ENCODE measurements around the gene TMEM178B.
"Not testable (repeated sequence)": the region's sequence is repeated elsewhere in the genome, so short reads cannot be mapped to it uniquely, and the experiment has no call there.

TMEM178B gene

DNA sequence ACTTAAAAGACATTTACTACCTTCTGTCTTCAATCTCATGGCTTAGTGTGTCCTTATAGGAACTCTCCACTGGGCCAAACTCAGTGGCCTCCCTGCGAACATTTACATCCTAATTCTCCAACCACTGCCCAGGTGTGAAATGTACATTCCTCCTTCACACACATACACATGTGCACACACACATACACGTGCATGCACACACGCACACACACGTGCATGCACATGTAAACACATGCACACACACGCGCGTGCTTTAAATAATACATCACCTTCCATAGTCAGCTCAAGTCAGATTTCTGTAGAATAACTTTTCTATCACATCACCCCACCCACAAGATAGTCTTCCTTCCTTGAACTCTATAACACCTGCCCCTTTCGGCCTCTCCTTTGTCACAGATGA lies 216.5 kb downstream of the TMEM178B start:
- DNase-seq: no peak
- intact Hi-C loops (cut with DNase I): no loop called here

DNA sequence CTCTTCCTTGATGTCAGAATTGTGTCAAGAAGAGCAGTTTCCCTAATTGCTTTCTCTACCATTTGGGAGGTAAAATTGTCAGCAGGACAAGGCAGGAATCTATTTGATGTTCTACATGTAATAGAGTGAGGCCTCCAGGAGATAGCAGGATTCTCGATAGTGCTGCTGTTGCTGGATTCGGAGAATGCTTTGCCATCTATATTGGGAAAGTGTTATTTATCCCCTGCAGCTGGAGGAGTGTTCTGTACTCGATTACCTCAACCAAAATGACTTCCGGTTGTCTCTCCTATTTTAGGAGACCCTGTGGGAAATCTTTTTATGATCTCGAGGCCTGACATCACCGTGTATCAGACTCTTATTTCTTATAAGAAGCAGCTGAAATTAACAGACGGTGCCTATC lies 217.1 kb downstream of the TMEM178B start:
- intact Hi-C loops (cut with DNase I): no loop called here

DNA sequence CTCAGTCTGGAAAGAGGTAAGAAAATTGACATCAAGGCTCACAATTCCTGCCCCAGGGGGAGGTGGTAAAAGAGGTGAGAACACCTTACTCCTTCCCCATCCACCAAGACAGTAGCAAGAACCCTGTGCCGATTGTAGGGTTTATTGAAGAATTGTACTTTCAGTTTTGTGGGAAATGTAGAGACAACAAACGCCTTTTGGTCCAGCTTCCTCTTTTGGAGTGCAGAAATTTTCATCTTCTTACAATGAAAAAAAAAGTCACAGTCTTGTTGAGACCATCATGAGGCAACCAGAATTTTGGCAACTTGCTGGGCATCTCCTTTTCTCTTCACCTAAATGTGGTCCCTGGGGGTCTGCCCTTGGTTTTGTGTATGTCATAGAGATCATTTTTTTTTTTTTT lies 217.7 kb downstream of the TMEM178B start:
- intact Hi-C loops (cut with DNase I): no loop called here
- DNase-seq: no peak

More for the DNA sequence above, 217.1 kb downstream of the TMEM178B start:
- DNase-seq: no peak

- intact Hi-C loops (cut with DNase I): no loop called here
- DNase-seq: no peak
These were observed 220.4 kb downstream of the TMEM178B start for GRCh38 chr7:141294143-141294829.

DNA sequence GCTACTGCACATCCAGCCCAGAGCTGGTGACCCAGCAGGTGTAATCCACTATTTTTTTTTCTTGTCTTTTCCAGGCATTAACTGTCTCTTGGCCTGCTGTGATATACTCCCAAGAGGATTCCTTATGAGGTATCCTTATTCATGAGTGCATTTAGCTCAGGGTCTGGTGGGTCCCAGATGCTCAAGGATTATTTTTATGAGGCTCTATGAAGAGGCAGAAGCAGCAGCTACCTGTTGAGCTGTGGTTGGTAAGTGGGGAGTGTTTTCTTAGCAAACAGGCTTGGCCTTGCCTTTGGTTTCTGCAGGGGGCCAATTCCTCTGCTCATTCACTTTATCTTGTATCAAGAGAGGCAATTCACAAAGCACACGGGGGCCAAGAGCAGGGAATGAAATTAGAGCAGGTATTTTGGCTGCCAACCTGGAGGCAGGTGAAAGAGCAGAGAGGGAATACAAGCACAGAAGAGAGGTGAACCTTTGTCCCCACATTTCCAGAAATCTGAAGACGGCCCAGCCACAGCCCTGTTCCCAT lies 221.6 kb downstream of the TMEM178B start:
- DNase-seq: no peak
- intact Hi-C loops (cut with DNase I): no loop called here

DNA sequence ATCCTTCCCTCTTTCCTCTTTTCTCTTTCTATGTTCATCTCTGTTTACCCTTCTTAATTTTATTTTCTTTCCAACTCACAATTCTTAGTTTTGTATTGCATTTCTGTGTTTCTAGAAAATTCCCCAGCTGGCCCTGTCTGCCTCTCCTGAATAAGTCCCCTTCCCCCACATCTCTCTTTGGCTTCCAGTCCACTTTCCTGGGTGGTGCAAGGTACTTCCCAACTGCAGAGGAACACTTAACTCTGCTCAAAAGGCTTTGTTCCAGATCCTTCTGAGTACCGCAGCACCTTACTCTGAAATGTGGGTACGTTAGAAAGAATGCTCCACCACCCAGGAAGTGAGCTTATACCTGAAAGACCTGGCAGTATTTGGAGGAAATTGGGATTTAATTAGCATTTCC lies 227.0 kb downstream of the TMEM178B start:
- intact Hi-C loops (cut with DNase I): no loop called here

GRCh38 chr7:141301544-141301943 lies 227.7 kb downstream of the TMEM178B start:
- intact Hi-C loops (cut with DNase I): no loop called here
- DNase-seq: peak in 7 of 10 donors; percentile 12 to 85 (median 37)

More for the DNA sequence above, 227.0 kb downstream of the TMEM178B start:
- DNase-seq: no peak

GRCh38 chr7:141302617-141303016 lies 228.8 kb downstream of the TMEM178B start:
- no peak for DNase-seq

DNA sequence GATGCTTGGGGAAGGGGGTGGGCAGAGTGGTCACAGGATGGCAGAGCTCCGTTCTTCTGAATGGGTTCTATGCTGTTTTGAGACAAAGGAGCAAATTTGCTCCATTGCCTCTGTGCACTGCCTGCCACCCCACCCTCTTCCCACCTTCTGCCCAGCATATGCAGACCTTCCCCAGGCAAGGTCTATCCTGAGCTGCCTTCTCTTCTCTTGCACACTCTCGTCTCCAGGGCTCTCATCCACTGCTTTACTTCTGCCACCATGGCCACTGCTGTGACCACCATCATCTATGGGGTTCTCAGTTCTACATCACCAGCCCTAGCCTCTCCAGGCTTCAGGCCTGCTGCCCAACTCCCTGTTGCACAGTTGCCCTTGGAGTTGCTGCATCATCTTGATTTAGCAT lies 230.4 kb downstream of the TMEM178B start:
- intact Hi-C loops (cut with DNase I): no loop called here
- DNase-seq: no peak

More at GRCh38 chr7:141302617-141303016, 228.8 kb downstream of the TMEM178B start:
- intact Hi-C loops (cut with DNase I): no loop called here

GRCh38 chr7:141306081-141306480 lies 232.2 kb downstream of the TMEM178B start:
- intact Hi-C loops (cut with DNase I): no loop called here
- DNase-seq: no peak

GRCh38 chr7:141312395-141312794 lies 238.5 kb downstream of the TMEM178B start:
- intact Hi-C loops (cut with DNase I): no loop called here
- no peak for DNase-seq

DNA sequence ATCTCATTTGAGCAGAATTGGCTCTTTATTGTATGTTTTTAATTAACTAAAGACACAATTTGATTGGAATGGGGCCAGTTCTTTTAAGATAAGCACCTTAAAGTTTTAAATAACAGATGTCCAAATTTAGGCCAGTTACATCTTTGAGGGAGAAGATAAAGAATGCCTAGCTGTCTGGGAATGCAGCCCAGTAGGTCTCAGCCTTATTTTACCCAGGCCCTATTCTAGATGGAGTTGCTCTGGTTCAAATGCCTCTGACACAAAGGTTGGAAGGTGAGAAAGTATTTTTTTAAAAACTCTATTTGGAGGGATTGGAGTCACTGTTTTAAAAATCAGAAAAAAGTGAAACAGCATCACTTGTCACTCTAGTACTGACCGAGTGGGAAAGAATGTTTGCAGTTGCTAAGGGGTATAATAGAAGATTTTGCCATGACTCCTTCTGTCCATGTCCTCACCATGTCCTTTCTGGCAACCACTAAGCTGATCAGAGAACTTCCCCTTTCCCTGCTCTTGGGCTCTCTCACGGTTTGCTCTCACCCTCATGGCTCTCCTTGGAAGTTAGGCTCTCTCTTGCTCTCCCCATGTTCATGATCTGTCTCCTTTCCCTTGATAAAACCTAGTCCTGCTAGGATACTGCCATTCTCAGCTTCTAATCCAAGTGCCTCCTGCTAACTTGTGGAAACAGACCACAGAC lies 239.1 kb downstream of the TMEM178B start:
- no peak for DNase-seq
- intact Hi-C loops (cut with DNase I): no loop called here

DNA sequence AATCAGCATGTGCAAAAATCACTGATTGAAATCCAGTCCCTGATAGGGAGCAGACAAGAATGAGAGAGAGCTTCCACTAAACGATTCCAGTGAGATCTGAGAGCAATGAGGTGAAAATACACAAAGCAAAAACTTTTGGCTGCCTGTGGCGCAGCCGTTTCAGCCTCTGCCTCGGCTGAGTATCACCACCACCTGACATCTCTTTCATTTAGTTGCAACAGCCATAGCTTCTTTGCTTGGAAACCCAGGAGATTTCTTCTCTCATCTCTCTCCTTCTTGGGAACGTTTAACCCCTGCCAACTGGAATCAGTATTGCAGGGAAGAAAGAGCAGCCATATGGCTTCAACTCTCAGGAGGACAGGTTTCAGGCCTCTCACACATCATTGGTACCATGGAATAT lies 240.0 kb downstream of the TMEM178B start:
- intact Hi-C loops (cut with DNase I): no loop called here
- no peak for DNase-seq

DNA sequence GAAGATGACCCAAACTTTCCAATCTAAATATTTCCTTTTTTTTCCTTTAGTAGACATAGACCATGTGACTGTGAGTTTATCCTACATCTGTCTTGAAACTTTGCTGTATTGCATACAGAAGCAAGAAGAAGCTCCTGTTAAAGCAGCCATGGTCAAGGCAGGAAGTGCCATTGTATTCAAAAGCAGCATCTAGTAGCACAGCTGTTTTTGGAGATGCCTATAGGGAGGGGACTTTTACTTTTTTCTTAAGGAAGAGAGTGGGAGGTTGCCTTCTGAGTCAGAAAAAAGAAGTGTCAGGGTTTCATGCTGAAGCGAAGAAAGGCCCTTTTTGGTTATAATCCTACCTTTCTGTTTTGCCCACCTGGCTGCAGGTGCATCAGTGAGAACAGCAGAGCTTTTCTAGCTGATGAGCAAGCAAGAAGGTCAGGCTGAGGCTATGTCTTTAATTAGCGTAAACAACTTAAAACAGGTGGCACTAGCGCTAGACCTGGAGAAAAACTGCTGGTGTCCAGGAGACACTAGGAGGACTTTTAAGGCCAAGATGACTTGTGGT lies 243.2 kb downstream of the TMEM178B start:
- no peak for DNase-seq
- intact Hi-C loops (cut with DNase I): no loop called here

DNA sequence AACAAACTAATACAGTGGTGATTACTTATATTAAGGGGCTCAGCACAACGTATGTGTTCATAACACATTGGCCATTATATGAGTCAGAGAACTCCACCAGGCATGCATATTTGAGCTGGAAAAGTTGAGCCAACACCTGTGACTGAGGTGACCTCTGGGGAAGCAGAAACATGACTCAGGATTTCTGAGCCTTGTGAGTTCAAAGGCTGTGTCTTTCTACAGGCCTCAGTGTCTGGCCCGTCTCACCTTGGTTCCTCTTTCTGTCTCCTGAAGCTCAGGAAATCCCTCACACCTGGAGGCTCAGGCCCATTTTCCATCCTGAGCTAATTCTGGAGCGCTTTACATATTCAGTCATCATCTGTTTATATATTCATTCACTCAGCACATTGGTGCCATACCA lies 246.4 kb downstream of the TMEM178B start:
- no peak for DNase-seq
- intact Hi-C loops (cut with DNase I): no loop called here

- intact Hi-C loops (cut with DNase I): no loop called here
- no peak for DNase-seq
These were observed 248.5 kb downstream of the TMEM178B start for GRCh38 chr7:141322383-141322782.

DNA sequence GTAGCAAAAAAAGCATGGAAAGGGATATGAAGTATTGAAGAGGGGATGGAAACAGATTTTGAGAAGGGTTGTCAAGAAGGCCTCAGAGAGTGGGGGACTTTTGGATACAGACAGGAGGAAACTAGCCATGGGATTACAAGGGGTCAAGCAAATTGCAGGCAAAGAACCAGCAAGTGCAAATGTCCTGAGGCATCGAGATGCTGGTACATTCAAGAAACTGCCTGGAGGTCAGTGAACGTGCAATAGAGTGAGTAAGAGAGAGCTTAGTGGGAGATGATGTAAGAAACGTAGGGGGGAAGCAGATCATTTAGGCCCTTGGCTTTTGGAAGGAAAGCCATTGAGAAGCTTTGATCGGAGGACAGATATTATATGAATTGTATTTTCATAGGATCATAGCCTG lies 250.0 kb downstream of the TMEM178B start:
- intact Hi-C loops (cut with DNase I): no loop called here
- no peak for DNase-seq

- intact Hi-C loops (cut with DNase I): no loop called here
- DNase-seq: no peak
These were observed 251.0 kb downstream of the TMEM178B start for GRCh38 chr7:141324870-141325269.

DNA sequence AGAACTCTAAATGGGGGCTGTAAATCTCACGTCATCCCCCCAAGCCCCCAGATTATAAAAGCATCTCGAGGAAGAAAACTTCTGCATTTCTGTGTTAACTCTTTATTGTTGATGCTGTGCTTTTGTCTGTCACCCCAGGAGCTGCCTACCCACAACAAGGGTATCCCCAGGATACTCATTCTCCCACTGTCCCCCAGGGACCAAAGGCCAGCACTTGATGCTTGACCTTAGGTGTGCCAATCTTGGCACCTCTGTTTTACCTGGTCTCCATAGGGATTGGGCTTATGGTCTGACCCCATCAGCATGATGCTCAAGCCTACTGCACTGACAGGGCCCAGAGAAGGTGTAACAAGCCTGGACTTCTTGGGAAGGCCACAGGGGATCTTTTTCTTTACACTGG lies 251.4 kb downstream of the TMEM178B start:
- intact Hi-C loops (cut with DNase I): no loop called here
- DNase-seq: no peak

DNA sequence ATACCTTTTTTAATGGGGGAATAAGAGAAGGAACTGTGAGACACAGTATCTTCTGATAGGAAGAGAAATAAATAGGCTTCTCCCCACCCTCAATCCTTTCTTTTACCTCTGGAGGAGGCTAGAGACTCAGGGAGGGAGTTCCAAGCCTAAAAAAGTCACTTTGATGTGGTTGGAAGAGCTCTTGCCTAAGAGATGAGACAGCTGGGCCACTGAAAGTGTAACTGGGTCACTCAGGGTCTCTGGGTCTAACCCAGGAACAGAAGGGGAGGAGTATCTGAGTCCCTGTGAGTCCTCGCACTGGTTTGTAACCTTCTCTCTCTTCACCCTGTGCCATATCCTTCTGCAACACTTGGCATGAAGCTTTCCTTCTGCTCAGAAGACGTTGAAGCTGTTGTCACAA lies 254.4 kb downstream of the TMEM178B start:
- no peak for DNase-seq
- intact Hi-C loops (cut with DNase I): no loop called here

DNA sequence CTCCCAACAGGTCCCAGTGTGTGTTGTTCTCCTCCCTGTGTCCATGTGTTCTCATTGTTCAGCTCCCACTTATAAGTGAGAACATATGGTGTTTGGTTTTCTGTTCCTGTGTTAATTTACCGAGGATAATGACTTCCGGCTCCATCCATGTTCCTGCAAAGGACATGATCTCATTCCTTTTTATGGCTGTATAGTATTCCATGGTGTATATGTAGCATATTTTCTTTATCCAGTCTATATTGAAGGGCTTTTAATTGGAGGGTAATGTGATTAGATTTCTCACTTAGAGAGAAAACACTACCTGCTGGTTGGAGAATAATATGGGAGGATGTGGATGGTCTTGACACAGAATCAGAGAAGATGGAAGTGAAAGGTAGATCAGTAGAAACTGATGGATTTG lies 256.4 kb downstream of the TMEM178B start:
- intact Hi-C loops (cut with DNase I); DNase-seq: not testable (repeated sequence)

- DNase-seq: no peak
- intact Hi-C loops (cut with DNase I): no loop called here
These were observed 259.6 kb downstream of the TMEM178B start for GRCh38 chr7:141333459-141333858.
